Stimulated activated CD8-positive, alpha-beta memory T cell treated with anti-CD3 and anti-CD28 coated beads, Interleukin-15, amount 100 ng/mL, for 24 hours (primary cell): ENCODE results near the gene LRRIQ1.
"Not testable (repeated sequence)": the region's sequence is repeated elsewhere in the genome, so short reads cannot be mapped to it uniquely, and the experiment has no call there.

Experiments used
- DNase-seq: peaks from one replicate; pipeline ENCODE4 v3.0.0-alpha.2; 2020; ENCODE audit warnings: low read depth

The LRRIQ1 gene

GRCh38 chr12:85206543-85206942 is 170.4 kb downstream of the LRRIQ1 start:
- no peak for DNase-seq

- not testable (repeated sequence) for DNase-seq
Measured at GRCh38 chr12:85224339-85224738, 188.2 kb downstream of the LRRIQ1 start.

GRCh38 chr12:85225501-85225900 is 189.3 kb downstream of the LRRIQ1 start:
- no peak for DNase-seq

- no peak for DNase-seq
Measured at GRCh38 chr12:85237327-85237726, 201.2 kb downstream of the LRRIQ1 start.

GRCh38 chr12:85244561-85244960 is 208.4 kb downstream of the LRRIQ1 start:
- no peak for DNase-seq

GRCh38 chr12:85253853-85254252 is 217.7 kb downstream of the LRRIQ1 start:
- DNase-seq: no peak

GRCh38 chr12:85257671-85258070 is 221.5 kb downstream of the LRRIQ1 start:
- DNase-seq: no peak

GRCh38 chr12:85260447-85260846 is 224.3 kb downstream of the LRRIQ1 start:
- DNase-seq: no peak

- no peak for DNase-seq
Measured at GRCh38 chr12:85260896-85261295, 224.7 kb downstream of the LRRIQ1 start.

- no peak for DNase-seq
Measured at GRCh38 chr12:85266356-85266755, 230.2 kb downstream of the LRRIQ1 start.

- DNase-seq: no peak
Measured at GRCh38 chr12:85273381-85274314, 237.5 kb downstream of the LRRIQ1 start.

GRCh38 chr12:85274315-85274651 is 238.1 kb downstream of the LRRIQ1 start:
- DNase-seq: no peak

GRCh38 chr12:85275374-85275773 is 239.2 kb downstream of the LRRIQ1 start:
- no peak for DNase-seq

- no peak for DNase-seq
Measured at GRCh38 chr12:85277191-85277590, 241.0 kb downstream of the LRRIQ1 start.

- DNase-seq: no peak
Measured at GRCh38 chr12:85277900-85278597, 241.9 kb downstream of the LRRIQ1 start.

GRCh38 chr12:85278598-85279448 is 242.7 kb downstream of the LRRIQ1 start:
- no peak for DNase-seq

- no peak for DNase-seq
Measured at GRCh38 chr12:85279449-85280164, 243.5 kb downstream of the LRRIQ1 start.

- no peak for DNase-seq
Measured at GRCh38 chr12:85280165-85280983, 244.2 kb downstream of the LRRIQ1 start, which contains the start of gene ALX1. TSS of gene ALX1 (plus strand) at chr12:85280220. CDS start at chr12:85280262, 42 bp downstream.

- no peak for DNase-seq
Measured at GRCh38 chr12:85280984-85281630, 245.0 kb downstream of the LRRIQ1 start.

GRCh38 chr12:85281636-85282312 is 245.6 kb downstream of the LRRIQ1 start:
- DNase-seq: no peak
